Fibroblast of skin of left biceps (primary cell): ENCODE measurements around the gene GAB4.

Source experiments
- DNase-seq, 2 experiments: peaks; one replicate each; pipeline ENCODE4 v3.0.0-alpha.2; 2013; ENCODE audit warnings: low read depth in 2 of 2

GAB4 gene

DNA sequence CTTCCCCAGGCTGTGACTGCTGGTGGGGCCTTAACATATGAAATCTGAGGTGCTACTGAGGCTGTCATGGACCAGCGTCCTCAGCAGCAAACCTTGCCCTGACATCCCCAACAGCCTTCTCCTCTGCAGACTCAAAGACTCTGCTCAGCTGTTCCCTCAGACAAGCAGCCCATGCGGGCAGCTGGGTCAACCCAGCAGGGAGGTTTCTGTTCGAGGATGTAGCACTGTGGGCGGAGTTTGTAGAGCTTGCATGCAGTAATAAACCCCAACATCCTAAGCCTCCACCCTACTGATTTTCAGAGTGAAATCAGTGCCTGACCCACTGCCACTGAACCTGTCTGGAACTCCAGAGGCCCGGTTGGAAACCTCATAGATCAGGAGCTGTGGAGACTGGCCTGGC, 94.0 kb downstream of the GAB4 start:
- no peak for DNase-seq

GRCh38 chr22:16912281-16912680, 95.7 kb downstream of the GAB4 start:
- no peak for DNase-seq
